A549 (cell line): ENCODE data around the gene SKOR1. TPM values are rescaled to one million over a fixed set of nuclear protein-coding genes. Genes with fewer than 3 reads are reported as not detected.

Experiments
- ATAC-seq, 2 experiments: fragments of 200-7000 bp in 1 of 2; fragments of >200 bp in 1 of 2; cut with Nextera tagmentation in 1 of 2; cut with Tn5 transposase in 1 of 2; 3 replicates each; pipeline versions ENCODE4 v1.8.0 to v1.9.1; 2018 to 2020; ENCODE audit warnings: mild to moderate bottlenecking in 1 of 2, moderate library complexity in 1 of 2
- CTCF ChIA-PET: fragments of 300-600 bp; sonication (Branson Sonifier 250); formaldehyde crosslinking; extraction: SDS; loops from one replicate; lab custom pipeline; 2021; ENCODE audit warnings: antibody characterized with exemption, inconsistent platforms; lab: Yijun Ruan, JAX
- POLR2A ChIA-PET: fragments of 350-600 bp; formaldehyde crosslinking; extraction: SDS; loops from one replicate; lab custom pipeline; 2021; ENCODE audit warnings: antibody characterized with exemption, inconsistent platforms; lab: Yijun Ruan, JAX
- DNase-seq, 2 experiments: peaks; one replicate each; pipeline versions ENCODE4 v3.0.0 to v3.0.0-alpha.2; 2011 to 2016; ENCODE audit warnings: low read depth in 1 of 2, low spot score in 1 of 2
- FAIRE-seq: peaks from 2 replicates; lab custom pipeline; 2011; peaks lifted over from hg19 to GRCh38; lab: Jason Lieb, UNC
- H3K27ac ChIP-seq, 2 experiments: fragments of >200 bp; sonication (Bioruptor Twin); formaldehyde crosslinking; 3 replicates each; pipeline ENCODE4 v1.5.1; 2016 to 2017
- H3K4me1 ChIP-seq: fragments of >200 bp; sonication (Bioruptor Twin); formaldehyde crosslinking; 3 replicates; pipeline ENCODE4 v1.6.1; 2016
- H3K4me2 ChIP-seq: fragments of >200 bp; sonication (Bioruptor Twin); formaldehyde crosslinking; 3 replicates; pipeline ENCODE4 v1.6.1; 2016
- H3K4me3 ChIP-seq: fragments of >200 bp; sonication (Bioruptor Twin); formaldehyde crosslinking; 3 replicates; pipeline ENCODE4 v1.5.1; 2016
- H3K9me3 ChIP-seq: fragments of >200 bp; sonication (Bioruptor Twin); formaldehyde crosslinking; 3 replicates; pipeline ENCODE4 v1.6.1; 2016
- CHD2 ChIP-seq: fragments of 150-350 bp; IDR thresholded peaks from 2 replicates; pipeline ENCODE4 v1.6.1; 2014; ENCODE audit warnings: low read length; ENCODE audit not compliant: partially characterized antibody
- CHD4 ChIP-seq: fragments of 200-600 bp; sonication (generic); IDR thresholded peaks from 2 replicates; pipeline ENCODE4 v1.6.1; 2016; ENCODE audit warnings: antibody characterized with exemption, mild to moderate bottlenecking, borderline replicate concordance
- EHF ChIP-seq: fragments of 250-450 bp; sonication (Bioruptor Pico); IDR thresholded peaks from 2 replicates; pipeline ENCODE4 v1.5.0; 2020; ENCODE audit warnings: mild to moderate bottlenecking
- EHMT2 ChIP-seq: fragments of 200-600 bp; sonication (generic); IDR thresholded peaks from 2 replicates; pipeline ENCODE4 v1.6.1; 2016; ENCODE audit warnings: antibody characterized with exemption, low read depth, mild to moderate bottlenecking, moderate library complexity
- FOSL2 ChIP-seq, 2 experiments: fragments of 450-650 bp in 1 of 2; fragments of >200 bp in 1 of 2; sonication (Bioruptor Twin) in 1 of 2; formaldehyde crosslinking; IDR thresholded peaks; 2 replicates each; pipeline versions ENCODE4 v1.5.0 to v1.6.1; 2016 to 2020; ENCODE audit warnings: mild to moderate bottlenecking in 1 of 2, moderate library complexity in 1 of 2
- HDAC2 ChIP-seq: fragments of 200-600 bp; sonication (generic); IDR thresholded peaks from 2 replicates; pipeline ENCODE4 v1.6.1; 2016
- HOXB13 ChIP-seq: fragments of 250-450 bp; sonication (Bioruptor Pico); IDR thresholded peaks from 2 replicates; pipeline ENCODE4 v1.5.0; 2020; ENCODE audit warnings: low read depth, mild to moderate bottlenecking, moderate library complexity
- NR3C1 ChIP-seq: fragments of >200 bp; sonication (Bioruptor Twin); formaldehyde crosslinking; IDR thresholded peaks from 3 replicates; pipeline ENCODE4 v1.6.1; 2017
- PHF8 ChIP-seq: fragments of 200-600 bp; sonication (generic); IDR thresholded peaks from 2 replicates; pipeline ENCODE4 v1.6.1; 2016; ENCODE audit warnings: low read depth, mild to moderate bottlenecking, antibody characterized with exemption, moderate library complexity, borderline replicate concordance
- POLR2A ChIP-seq: IDR thresholded peaks from 2 replicates; pipeline ENCODE4 v1.6.1; 2012; ENCODE audit warnings: mild to moderate bottlenecking, low read length
- RARB ChIP-seq: fragments of 250-450 bp; sonication (Bioruptor Pico); IDR thresholded peaks from 2 replicates; pipeline ENCODE4 v1.8.0; 2021; ENCODE audit warnings: mild to moderate bottlenecking, moderate library complexity
- RFX5 ChIP-seq: fragments of 450-650 bp; IDR thresholded peaks from 2 replicates; pipeline ENCODE4 v1.7.1; 2014; ENCODE audit warnings: antibody characterized with exemption, mild to moderate bottlenecking, moderate library complexity
- SMC3 ChIP-seq: fragments of >200 bp; sonication (Bioruptor Twin); formaldehyde crosslinking; IDR thresholded peaks from 3 replicates; pipeline ENCODE4 v1.6.1; 2018; ENCODE audit warnings: inconsistent platforms
- ZSCAN20 ChIP-seq: fragments of 250-450 bp; sonication (Bioruptor Pico); IDR thresholded peaks from 2 replicates; pipeline ENCODE4 v1.8.0; 2022; ENCODE audit warnings: mild to moderate bottlenecking, moderate library complexity
- WGBS: methylation state at CpG from one replicate; pipeline ENCODE4 v1.1.6; 2017; ENCODE audit errors: missing lambda C conversion rate; 5-methylcytosine and 5-hydroxymethylcytosine counted together
- polyA plus RNA-seq, 4 experiments: library from polyadenylated mRNA; depleted of rRNA in 3 of 4; stranded (reverse); fragments of >200 nt; fragmentation: RNase III in 1 of 4; extraction: RNeasy Plus Mini Kit Qiagen cat#74134 plus additional on column Dnase treatment in 1 of 4; gene quantifications; 2 replicates in 3 of 4; 3 replicates in 1 of 4; pipeline ENCODE4 v1.2.3, GENCODE V29; 2011 to 2017
- TF ChIP-seq, protein P1 (sequence below): IDR thresholded peaks from 2 replicates; pipeline ENCODE4 v1.6.1; 2012
- TF ChIP-seq, protein P2 (sequence below): fragments of >200 bp; sonication (Bioruptor Twin); formaldehyde crosslinking; IDR thresholded peaks from 3 replicates; pipeline ENCODE4 v1.5.1; 2016
- TF ChIP-seq, protein P3 (sequence below): fragments of >200 bp; sonication (Bioruptor Twin); formaldehyde crosslinking; IDR thresholded peaks from 3 replicates; pipeline ENCODE4 v1.6.1; 2016
- TF ChIP-seq, protein P4 (sequence below): fragments of 200-600 bp; sonication (generic); IDR thresholded peaks from 2 replicates; pipeline ENCODE4 v1.6.1; 2016; ENCODE audit warnings: antibody characterized with exemption, mild to moderate bottlenecking, moderate library complexity
- TF ChIP-seq, protein P5 (sequence below): fragments of 450-650 bp; IDR thresholded peaks from 2 replicates; pipeline ENCODE4 v1.6.1; 2014; ENCODE audit warnings: antibody characterized with exemption

The SKOR1 gene
- polyA plus RNA-seq, 2 of the 4 experiments (the other 2 are of a cell fraction): 0.03 to 0.05 TPM

DNA sequence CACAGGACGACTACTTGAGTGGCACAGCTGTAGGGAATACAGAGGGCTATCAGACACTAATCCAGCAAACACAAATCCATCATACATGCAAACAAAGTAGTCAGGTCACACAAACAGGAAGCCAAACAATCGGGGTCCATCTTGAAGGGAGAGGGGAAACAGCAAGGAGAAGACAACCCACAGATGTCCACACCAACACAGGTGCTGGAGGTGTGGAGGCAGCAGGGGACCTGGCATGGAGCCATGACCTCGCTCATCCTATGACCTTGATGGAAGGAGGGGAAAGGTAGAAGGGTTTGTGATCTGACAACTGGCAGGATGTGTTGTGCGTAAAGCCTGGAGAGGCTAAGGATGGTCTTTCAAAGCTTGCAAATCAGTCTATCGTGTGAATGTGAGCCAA, 39.9 kb upstream of the SKOR1 start:
- no peak for TF ChIP-seq CHD4
- TF ChIP-seq, protein P1, sequence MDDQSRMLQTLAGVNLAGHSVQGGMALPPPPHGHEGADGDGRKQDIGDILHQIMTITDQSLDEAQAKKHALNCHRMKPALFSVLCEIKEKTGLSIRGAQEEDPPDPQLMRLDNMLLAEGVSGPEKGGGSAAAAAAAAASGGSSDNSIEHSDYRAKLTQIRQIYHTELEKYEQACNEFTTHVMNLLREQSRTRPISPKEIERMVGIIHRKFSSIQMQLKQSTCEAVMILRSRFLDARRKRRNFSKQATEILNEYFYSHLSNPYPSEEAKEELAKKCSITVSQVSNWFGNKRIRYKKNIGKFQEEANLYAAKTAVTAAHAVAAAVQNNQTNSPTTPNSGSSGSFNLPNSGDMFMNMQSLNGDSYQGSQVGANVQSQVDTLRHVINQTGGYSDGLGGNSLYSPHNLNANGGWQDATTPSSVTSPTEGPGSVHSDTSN: no peak
- FAIRE-seq: no peak
- POLR2A ChIA-PET: interaction anchor here (0.8 kb wide), 1 partner anchor 243 kb away, joined by 3 read pairs; the partner anchor contains the start of gene MAP2K5
- Histone ChIP-seq H3K4me3 (no peak overlapping the region), H3K4me2 (no peak overlapping the region), H3K4me1 (no peaks in the 10 kb centered on the region), H3K9me3 (no peaks in the 10 kb centered on the region), H3K27ac (no peak overlapping the region)
- 73% methylated on average over 5 of the region's 5 CpGs for WGBS
- ATAC-seq: no peak
- CTCF ChIA-PET: interaction anchor here (1.2 to 1.9 kb wide), 3 partner anchors 11 to 14 kb away, joined by 3 to 6 read pairs (median 5); no protein-coding TSS in a partner anchor
- no peak for DNase-seq

DNA sequence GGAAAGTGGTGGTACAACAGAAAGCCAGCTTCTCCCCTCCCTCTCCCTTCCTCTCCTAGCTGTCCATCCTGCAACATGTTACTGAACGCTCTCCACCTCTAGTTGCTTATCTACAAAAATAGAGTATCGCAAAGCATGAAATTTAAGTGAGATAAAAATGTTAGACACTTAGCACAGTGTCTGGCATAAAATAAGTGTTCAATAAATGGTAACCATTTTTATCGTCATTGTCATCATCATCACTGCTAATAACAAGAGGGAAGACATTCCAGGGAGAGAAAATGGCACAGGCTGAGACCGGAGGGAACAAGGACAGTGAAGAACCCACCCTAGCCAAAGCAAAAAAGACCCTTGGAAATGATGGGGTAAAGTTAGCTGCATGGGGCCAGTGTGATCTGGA, 38.7 kb upstream of the SKOR1 start:
- H3K4me2 ChIP-seq: no peak overlapping the region
- ATAC-seq (no peak), DNase-seq (no peak), FAIRE-seq (no peak)
- TF ChIP-seq ZSCAN20 (CRISPR knock-in tag): no peak
- no peak for TF ChIP-seq FOSL2 (IDR thresholded peaks at IDR 0.05)
- TF ChIP-seq FOSL2 (CRISPR knock-in tag; IDR thresholded peaks at IDR 0.05): no peak
- TF ChIP-seq RFX5: no peak
- no peak for TF ChIP-seq POLR2A
- TF ChIP-seq HOXB13 (CRISPR knock-in tag): no peak
- TF ChIP-seq, protein P2, sequence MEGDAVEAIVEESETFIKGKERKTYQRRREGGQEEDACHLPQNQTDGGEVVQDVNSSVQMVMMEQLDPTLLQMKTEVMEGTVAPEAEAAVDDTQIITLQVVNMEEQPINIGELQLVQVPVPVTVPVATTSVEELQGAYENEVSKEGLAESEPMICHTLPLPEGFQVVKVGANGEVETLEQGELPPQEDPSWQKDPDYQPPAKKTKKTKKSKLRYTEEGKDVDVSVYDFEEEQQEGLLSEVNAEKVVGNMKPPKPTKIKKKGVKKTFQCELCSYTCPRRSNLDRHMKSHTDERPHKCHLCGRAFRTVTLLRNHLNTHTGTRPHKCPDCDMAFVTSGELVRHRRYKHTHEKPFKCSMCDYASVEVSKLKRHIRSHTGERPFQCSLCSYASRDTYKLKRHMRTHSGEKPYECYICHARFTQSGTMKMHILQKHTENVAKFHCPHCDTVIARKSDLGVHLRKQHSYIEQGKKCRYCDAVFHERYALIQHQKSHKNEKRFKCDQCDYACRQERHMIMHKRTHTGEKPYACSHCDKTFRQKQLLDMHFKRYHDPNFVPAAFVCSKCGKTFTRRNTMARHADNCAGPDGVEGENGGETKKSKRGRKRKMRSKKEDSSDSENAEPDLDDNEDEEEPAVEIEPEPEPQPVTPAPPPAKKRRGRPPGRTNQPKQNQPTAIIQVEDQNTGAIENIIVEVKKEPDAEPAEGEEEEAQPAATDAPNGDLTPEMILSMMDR: no peak
- TF ChIP-seq HDAC2: no peak
- TF ChIP-seq EHMT2: no peak
- no peak for TF ChIP-seq SMC3
- TF ChIP-seq EHF (CRISPR knock-in tag): no peak
- TF ChIP-seq, protein P3, sequence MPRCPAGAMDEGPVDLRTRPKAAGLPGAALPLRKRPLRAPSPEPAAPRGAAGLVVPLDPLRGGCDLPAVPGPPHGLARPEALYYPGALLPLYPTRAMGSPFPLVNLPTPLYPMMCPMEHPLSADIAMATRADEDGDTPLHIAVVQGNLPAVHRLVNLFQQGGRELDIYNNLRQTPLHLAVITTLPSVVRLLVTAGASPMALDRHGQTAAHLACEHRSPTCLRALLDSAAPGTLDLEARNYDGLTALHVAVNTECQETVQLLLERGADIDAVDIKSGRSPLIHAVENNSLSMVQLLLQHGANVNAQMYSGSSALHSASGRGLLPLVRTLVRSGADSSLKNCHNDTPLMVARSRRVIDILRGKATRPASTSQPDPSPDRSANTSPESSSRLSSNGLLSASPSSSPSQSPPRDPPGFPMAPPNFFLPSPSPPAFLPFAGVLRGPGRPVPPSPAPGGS: no peak
- TF ChIP-seq PHF8: no peak
- H3K4me1 ChIP-seq: no peaks in the 10 kb centered on the region
- no peaks in the 10 kb centered on the region for H3K9me3 ChIP-seq
- ChIA-PET CTCF (interaction anchor here (0.5 to 1.9 kb wide), 2 partner anchors 10 to 23 kb away, joined by 3 to 5 read pairs; no protein-coding TSS in a partner anchor), POLR2A (no interaction called here)
- WGBS: 92% methylated on average over 4 of the region's 4 CpGs
- H3K27ac ChIP-seq: no peak overlapping the region
- H3K4me3 ChIP-seq: no peak overlapping the region

DNA sequence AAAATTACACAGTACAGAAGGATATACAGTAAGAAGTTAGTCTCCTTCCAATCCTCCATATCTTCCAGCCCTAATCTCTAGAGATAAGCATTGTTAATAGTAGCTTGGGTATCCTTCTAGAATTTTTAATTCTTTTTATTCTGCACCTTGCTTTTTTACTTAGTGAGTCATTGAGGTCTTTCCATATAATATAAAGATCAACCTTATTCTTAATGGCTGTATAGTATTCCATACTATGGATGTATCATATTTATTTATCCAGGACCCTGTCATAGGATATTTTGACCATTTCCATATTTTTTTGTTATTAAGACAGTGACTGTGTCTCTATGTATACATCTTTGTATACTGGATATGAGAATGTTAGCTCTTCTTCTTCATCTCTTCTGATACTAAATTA, 36.3 kb upstream of the SKOR1 start:
- FAIRE-seq (no peak), DNase-seq (no peak), ATAC-seq (no peak)
- Histone ChIP-seq H3K4me1 (no peaks in the 10 kb centered on the region), H3K27ac (no peak overlapping the region), H3K9me3 (no peaks in the 10 kb centered on the region), H3K4me2 (no peak overlapping the region), H3K4me3 (no peak overlapping the region)
- CTCF ChIA-PET: interaction anchor here (0.8 to 1.5 kb wide), 2 partner anchors 9 to 18 kb away, joined by 4 to 5 read pairs; no protein-coding TSS in a partner anchor
- POLR2A ChIA-PET: no interaction called here
- TF ChIP-seq RARB (CRISPR knock-in tag): no peak
- TF ChIP-seq HOXB13 (CRISPR knock-in tag): no peak
- no peak for TF ChIP-seq CHD2
- TF ChIP-seq NR3C1: no peak
- TF ChIP-seq, protein P4, sequence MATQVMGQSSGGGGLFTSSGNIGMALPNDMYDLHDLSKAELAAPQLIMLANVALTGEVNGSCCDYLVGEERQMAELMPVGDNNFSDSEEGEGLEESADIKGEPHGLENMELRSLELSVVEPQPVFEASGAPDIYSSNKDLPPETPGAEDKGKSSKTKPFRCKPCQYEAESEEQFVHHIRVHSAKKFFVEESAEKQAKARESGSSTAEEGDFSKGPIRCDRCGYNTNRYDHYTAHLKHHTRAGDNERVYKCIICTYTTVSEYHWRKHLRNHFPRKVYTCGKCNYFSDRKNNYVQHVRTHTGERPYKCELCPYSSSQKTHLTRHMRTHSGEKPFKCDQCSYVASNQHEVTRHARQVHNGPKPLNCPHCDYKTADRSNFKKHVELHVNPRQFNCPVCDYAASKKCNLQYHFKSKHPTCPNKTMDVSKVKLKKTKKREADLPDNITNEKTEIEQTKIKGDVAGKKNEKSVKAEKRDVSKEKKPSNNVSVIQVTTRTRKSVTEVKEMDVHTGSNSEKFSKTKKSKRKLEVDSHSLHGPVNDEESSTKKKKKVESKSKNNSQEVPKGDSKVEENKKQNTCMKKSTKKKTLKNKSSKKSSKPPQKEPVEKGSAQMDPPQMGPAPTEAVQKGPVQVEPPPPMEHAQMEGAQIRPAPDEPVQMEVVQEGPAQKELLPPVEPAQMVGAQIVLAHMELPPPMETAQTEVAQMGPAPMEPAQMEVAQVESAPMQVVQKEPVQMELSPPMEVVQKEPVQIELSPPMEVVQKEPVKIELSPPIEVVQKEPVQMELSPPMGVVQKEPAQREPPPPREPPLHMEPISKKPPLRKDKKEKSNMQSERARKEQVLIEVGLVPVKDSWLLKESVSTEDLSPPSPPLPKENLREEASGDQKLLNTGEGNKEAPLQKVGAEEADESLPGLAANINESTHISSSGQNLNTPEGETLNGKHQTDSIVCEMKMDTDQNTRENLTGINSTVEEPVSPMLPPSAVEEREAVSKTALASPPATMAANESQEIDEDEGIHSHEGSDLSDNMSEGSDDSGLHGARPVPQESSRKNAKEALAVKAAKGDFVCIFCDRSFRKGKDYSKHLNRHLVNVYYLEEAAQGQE: no peak
- TF ChIP-seq, protein P5, sequence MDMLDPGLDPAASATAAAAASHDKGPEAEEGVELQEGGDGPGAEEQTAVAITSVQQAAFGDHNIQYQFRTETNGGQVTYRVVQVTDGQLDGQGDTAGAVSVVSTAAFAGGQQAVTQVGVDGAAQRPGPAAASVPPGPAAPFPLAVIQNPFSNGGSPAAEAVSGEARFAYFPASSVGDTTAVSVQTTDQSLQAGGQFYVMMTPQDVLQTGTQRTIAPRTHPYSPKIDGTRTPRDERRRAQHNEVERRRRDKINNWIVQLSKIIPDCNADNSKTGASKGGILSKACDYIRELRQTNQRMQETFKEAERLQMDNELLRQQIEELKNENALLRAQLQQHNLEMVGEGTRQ: no peak
